ENCODE data around the gene BEND6. TPM values are rescaled to one million over a fixed set of nuclear protein-coding genes. Genes with fewer than 3 reads are reported as not detected.

The BEND6 gene
- total RNA-seq, 1 donor from 2014 or later = 1.3 TPM

DNA sequence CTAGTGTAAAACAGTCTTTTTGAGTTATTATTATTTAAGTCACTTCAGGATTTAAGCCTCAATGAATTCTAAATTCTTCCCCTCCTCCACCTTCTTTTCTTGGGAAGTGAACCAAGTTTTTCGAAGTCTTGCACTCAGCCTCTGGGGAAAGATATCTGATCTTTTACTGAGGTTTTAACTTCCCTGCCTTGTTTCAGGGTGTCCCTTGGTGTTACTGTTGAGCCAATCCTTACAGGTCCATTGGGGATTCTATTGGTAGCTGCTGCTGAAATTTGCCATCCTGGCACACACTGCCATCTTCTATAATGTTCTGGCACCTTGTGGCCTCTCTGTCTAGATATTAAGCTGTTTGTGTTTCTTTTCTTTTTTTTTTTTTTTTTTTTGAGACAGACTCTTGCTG lies 31.7 kb downstream of the BEND6 start:
- H3K36me3 Mint-ChIP-seq = no peaks in the 10 kb centered on the region
- no peak for TF ChIP-seq CTCF (conservative IDR thresholded peaks at IDR 0.05)
- H3K27me3 Mint-ChIP-seq = no peaks in the 10 kb centered on the region
- DNase-seq (ENCODE audit: extremely low spot score, unreplicated experiment) = no peak
- H3K27ac Mint-ChIP-seq = no peak overlapping the region
- H3K9me3 Mint-ChIP-seq = no peaks in the 10 kb centered on the region
- H3K4me1 Mint-ChIP-seq (ENCODE audit: unreplicated experiment) = no peaks in the 10 kb centered on the region
- H3K4me3 Mint-ChIP-seq = no peak overlapping the region

DNA sequence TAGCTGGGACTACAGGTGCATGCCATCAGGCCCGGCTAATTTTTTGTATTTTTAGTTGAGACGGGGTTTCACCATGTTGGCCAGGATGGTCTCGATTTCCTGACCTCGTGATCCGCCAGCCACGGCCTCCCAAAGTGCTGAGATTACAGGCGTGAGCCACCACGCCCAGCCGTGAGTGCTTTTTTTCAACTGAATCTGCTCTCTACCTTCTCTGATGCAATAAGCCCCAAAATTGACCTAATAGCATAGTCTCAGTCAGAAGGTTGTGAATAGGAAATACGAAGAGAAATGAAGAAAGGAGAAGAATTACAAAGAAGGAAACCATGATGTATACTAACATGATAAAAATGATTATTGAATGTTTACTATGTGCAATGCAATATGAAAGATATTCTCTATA lies 33.2 kb downstream of the BEND6 start:
- TF ChIP-seq CTCF (conservative IDR thresholded peaks at IDR 0.05) = no peak
- no peak overlapping the region for H3K4me3 Mint-ChIP-seq
- H3K27ac Mint-ChIP-seq = no peak overlapping the region
- no peaks in the 10 kb centered on the region for H3K4me1 Mint-ChIP-seq (ENCODE audit: unreplicated experiment)
- H3K27me3 Mint-ChIP-seq = no peaks in the 10 kb centered on the region
- no peaks in the 10 kb centered on the region for H3K36me3 Mint-ChIP-seq
- H3K9me3 Mint-ChIP-seq = no peaks in the 10 kb centered on the region
- DNase-seq (ENCODE audit: extremely low spot score, unreplicated experiment) = no peak

GRCh38 chr6:56992036-56992435 lies 37.1 kb downstream of the BEND6 start:
- no peaks in the 10 kb centered on the region for H3K9me3 Mint-ChIP-seq
- H3K36me3 Mint-ChIP-seq = no peaks in the 10 kb centered on the region
- no peak overlapping the region for H3K4me3 Mint-ChIP-seq
- no peaks in the 10 kb centered on the region for H3K4me1 Mint-ChIP-seq (ENCODE audit: unreplicated experiment)
- no peaks in the 10 kb centered on the region for H3K27me3 Mint-ChIP-seq
- no peak for TF ChIP-seq CTCF (conservative IDR thresholded peaks at IDR 0.05)
- DNase-seq (ENCODE audit: extremely low spot score, unreplicated experiment) = no peak
- H3K27ac Mint-ChIP-seq = no peak overlapping the region

DNA sequence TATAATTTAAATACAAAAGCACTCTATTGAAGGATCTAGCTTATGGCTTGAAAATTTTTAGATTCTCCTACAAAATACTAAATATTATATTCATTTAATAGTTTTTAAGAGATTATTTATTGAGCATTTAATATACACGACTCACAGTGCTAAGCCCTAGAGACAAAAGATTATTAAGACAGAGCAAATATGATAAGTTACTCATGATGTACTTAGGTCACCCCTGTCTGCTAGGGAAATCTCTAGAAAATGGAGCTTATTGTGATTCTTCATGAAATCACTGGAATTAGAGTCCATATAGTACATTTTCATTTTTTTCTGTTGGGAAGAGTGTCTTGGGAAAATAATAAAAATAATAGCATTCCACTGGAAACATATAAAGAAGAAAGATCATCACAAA lies 37.8 kb downstream of the BEND6 start:
- H3K4me1 Mint-ChIP-seq (ENCODE audit: unreplicated experiment) = no peaks in the 10 kb centered on the region
- no peaks in the 10 kb centered on the region for H3K27me3 Mint-ChIP-seq
- TF ChIP-seq CTCF (conservative IDR thresholded peaks at IDR 0.05) = no peak
- H3K27ac Mint-ChIP-seq = no peak overlapping the region
- H3K36me3 Mint-ChIP-seq = no peaks in the 10 kb centered on the region
- DNase-seq (ENCODE audit: extremely low spot score, unreplicated experiment) = no peak
- H3K4me3 Mint-ChIP-seq = no peak overlapping the region
- H3K9me3 Mint-ChIP-seq = no peaks in the 10 kb centered on the region

DNA sequence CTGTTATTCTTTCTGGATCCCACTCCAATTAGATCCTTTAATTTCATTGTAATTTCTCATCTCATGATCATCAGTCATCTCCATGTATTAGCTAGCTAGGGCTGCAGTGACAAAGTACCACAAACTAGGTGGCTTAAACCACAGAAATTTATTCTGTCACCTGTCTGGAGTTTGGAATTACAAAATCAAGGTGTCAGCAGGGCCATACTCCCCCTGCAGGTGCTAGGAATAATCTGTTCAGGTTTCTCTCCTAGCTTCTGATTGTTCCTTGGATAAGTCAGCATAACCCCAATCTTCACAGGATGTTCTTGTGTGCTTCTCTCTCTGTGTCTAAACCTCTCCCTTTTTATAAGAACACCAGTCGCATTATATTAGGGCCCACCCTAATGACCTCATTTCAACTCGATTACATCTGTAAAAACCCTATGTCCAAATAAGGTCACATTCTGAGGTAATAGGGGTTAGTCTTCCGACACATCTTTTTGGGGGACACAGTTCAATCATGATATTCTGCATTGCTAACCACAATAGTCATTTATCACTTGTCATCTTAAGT lies 40.5 kb downstream of the BEND6 start:
- Mint-ChIP-seq H3K27me3 (no peaks in the 10 kb centered on the region), H3K4me1 (ENCODE audit: unreplicated experiment) (no peaks in the 10 kb centered on the region), H3K36me3 (no peaks in the 10 kb centered on the region), H3K4me3 (no peak overlapping the region), H3K9me3 (no peaks in the 10 kb centered on the region), H3K27ac (no peak overlapping the region)
- no peak for DNase-seq (ENCODE audit: extremely low spot score, unreplicated experiment)
- TF ChIP-seq CTCF (conservative IDR thresholded peaks at IDR 0.05) = no peak

- Mint-ChIP-seq H3K27me3 (no peaks in the 10 kb centered on the region), H3K9me3 (no peaks in the 10 kb centered on the region), H3K4me1 (ENCODE audit: unreplicated experiment) (no peaks in the 10 kb centered on the region), H3K27ac (peak overlapping the region; percentile 68), H3K4me3 (peak overlapping the region; percentile 2), H3K36me3 (no peaks in the 10 kb centered on the region)
- TF ChIP-seq CTCF (conservative IDR thresholded peaks at IDR 0.05) = no peak
- no peak for DNase-seq (ENCODE audit: extremely low spot score, unreplicated experiment)
Observed at GRCh38 chr6:56996401-56996800, 41.5 kb downstream of the BEND6 start.

Measured in type B pancreatic cell (in vitro differentiated cells).